HepG2 (cell line): ENCODE results near the gene REPIN1. TPM values are rescaled to one million over a fixed set of nuclear protein-coding genes. Genes with fewer than 3 reads are reported as not detected.

ENCODE experiments used
- CHCHD3 ChIP-seq: sonication (generic); formaldehyde crosslinking; IDR thresholded peaks from 2 replicates; pipeline ENCODE4 v1.8.0; 2022; ENCODE audit warnings: mild to moderate bottlenecking, missing genetic modification reagents, moderate library complexity
- DMTF1 ChIP-seq: sonication (generic); formaldehyde crosslinking; IDR thresholded peaks from 2 replicates; pipeline ENCODE4 v1.4.0; 2020; ENCODE audit warnings: mild to moderate bottlenecking, missing genetic modification reagents
- FOXA1 ChIP-seq, 2 experiments: fragments of 450-650 bp in 1 of 2; sonication (generic) in 1 of 2; formaldehyde crosslinking in 1 of 2; IDR thresholded peaks; 2 replicates each; pipeline versions ENCODE4 v1.4.0 to v1.6.1; 2016 to 2020; ENCODE audit warnings: missing genetic modification reagents in 1 of 2
- FOXK2 ChIP-seq: fragments of 450-650 bp; IDR thresholded peaks from 2 replicates; pipeline ENCODE4 v1.6.1; 2016
- IKZF5 ChIP-seq: IDR thresholded peaks from 2 replicates; pipeline ENCODE4 v1.6.1; 2018; ENCODE audit warnings: missing genetic modification reagents, mild to moderate bottlenecking, missing compliant biosample characterization
- KLF12 ChIP-seq: sonication (generic); formaldehyde crosslinking; IDR thresholded peaks from 2 replicates; pipeline ENCODE4 v1.4.0; 2020; ENCODE audit warnings: missing genetic modification reagents, borderline replicate concordance
- NCOR1 ChIP-seq: fragments of 200-600 bp; sonication (generic); IDR thresholded peaks from 2 replicates; pipeline ENCODE4 v1.7.0; 2017; ENCODE audit warnings: antibody characterized with exemption, low read length, borderline replicate concordance
- NFAT5 ChIP-seq: sonication (generic); formaldehyde crosslinking; IDR thresholded peaks from 2 replicates; pipeline ENCODE4 v1.4.0; 2020; ENCODE audit warnings: missing genetic modification reagents
- TAF1 ChIP-seq: sonication (generic); formaldehyde crosslinking; IDR thresholded peaks from 2 replicates; pipeline ENCODE4 v1.4.0; 2020; ENCODE audit warnings: missing genetic modification reagents
- TCF7L2 ChIP-seq: IDR thresholded peaks from 2 replicates; pipeline ENCODE4 v1.6.1; 2011; ENCODE audit warnings: mild to moderate bottlenecking, low read depth, low read length, moderate library complexity
- ZNF101 ChIP-seq: sonication (generic); formaldehyde crosslinking; IDR thresholded peaks from 2 replicates; pipeline ENCODE4 v1.4.0; 2020; ENCODE audit warnings: mild to moderate bottlenecking, low read depth, missing genetic modification reagents, borderline replicate concordance
- ZNF275 ChIP-seq: sonication (generic); formaldehyde crosslinking; IDR thresholded peaks from 2 replicates; pipeline ENCODE4 v1.8.0; 2022; ENCODE audit warnings: missing genetic modification reagents, mild to moderate bottlenecking, inconsistent platforms, borderline replicate concordance
- ZNF550 ChIP-seq: sonication (generic); formaldehyde crosslinking; IDR thresholded peaks from 2 replicates; pipeline ENCODE4 v1.4.0; 2020; ENCODE audit warnings: mild to moderate bottlenecking, missing genetic modification reagents, borderline replicate concordance
- ZNF564 ChIP-seq: sonication (generic); formaldehyde crosslinking; IDR thresholded peaks from 2 replicates; pipeline ENCODE4 v1.8.1; 2023; ENCODE audit warnings: mild to moderate bottlenecking, missing genetic modification reagents
- ZXDC ChIP-seq: sonication (generic); formaldehyde crosslinking; IDR thresholded peaks from 2 replicates; pipeline ENCODE4 v1.5.0; 2020; ENCODE audit warnings: mild to moderate bottlenecking, missing genetic modification reagents
- polyA plus RNA-seq, 8 experiments: library from polyadenylated mRNA; depleted of rRNA in 3 of 8; stranded (reverse) in 7 of 8; unstranded in 1 of 8; fragments of >200 nt; fragmentation: Illumina TruSeq in 4 of 8; extraction: Trizol in 4 of 8; gene quantifications; 2 replicates each; pipeline versions ENCODE4 v1.2.1 to v1.2.3, GENCODE V29; 2011 to 2016; ENCODE audit warnings: low read depth in 4 of 8, missing spikeins in 1 of 8, mixed read lengths in 1 of 8; ENCODE audit not compliant: insufficient read depth in 1 of 8
- total RNA-seq, 5 experiments: library from RNA; depleted of rRNA; stranded (reverse); fragments of >200 nt; fragmentation: Illumina TruSeq; extraction: Trizol; gene quantifications; 2 replicates each; pipeline ENCODE4 v1.2.3, GENCODE V29; 2016; ENCODE audit warnings: low read depth in 1 of 5

REPIN1 gene
- total and polyA plus RNA-seq, 2 of the 13 experiments (the other 11 are each of a cell fraction or from before 2014, with no cell fraction given), result 69.9 to 108 TPM

GRCh38 chr7:150406567-150407421, 38.2 kb downstream of the REPIN1 start (continued):
- no peak for TF ChIP-seq DMTF1 (CRISPR knock-in tag)
- no peak for TF ChIP-seq FOXA1 (IDR thresholded peaks at IDR 0.05)
- TF ChIP-seq FOXA1 (CRISPR knock-in tag; IDR thresholded peaks at IDR 0.05), result peak; percentile 49; the same call in 1 of the 2 replicates
- peak; percentile 88 for TF ChIP-seq TCF7L2
- no peak for TF ChIP-seq ZNF275 (CRISPR knock-in tag)
- no peak for TF ChIP-seq ZNF550 (CRISPR knock-in tag)
- TF ChIP-seq CHCHD3, result no peak
- peak; percentile 93 for TF ChIP-seq ZXDC (CRISPR knock-in tag)
- TF ChIP-seq FOXK2, result peak; percentile 48; the same call in 1 of the 2 replicates
- 0 out of 2 replicates have a peak, but pooled peaks have one; percentile 24 for TF ChIP-seq ZNF564 (CRISPR knock-in tag)
- TF ChIP-seq TAF1 (CRISPR knock-in tag), result no peak
- no peak for TF ChIP-seq NFAT5 (CRISPR knock-in tag)
- peak; percentile 84; the same call in 1 of the 2 replicates for TF ChIP-seq NCOR1
- 0 out of 2 replicates have a peak, but pooled peaks have one; percentile 41 for TF ChIP-seq IKZF5 (CRISPR knock-in tag)
- no peak for TF ChIP-seq KLF12 (CRISPR knock-in tag)
- TF ChIP-seq ZNF101 (CRISPR knock-in tag), result no peak
